ENCODE measurements around the gene SPATA1. TPM values are rescaled to one million over a fixed set of nuclear protein-coding genes. Genes with fewer than 3 reads are reported as not detected.

SPATA1 gene, protein sequence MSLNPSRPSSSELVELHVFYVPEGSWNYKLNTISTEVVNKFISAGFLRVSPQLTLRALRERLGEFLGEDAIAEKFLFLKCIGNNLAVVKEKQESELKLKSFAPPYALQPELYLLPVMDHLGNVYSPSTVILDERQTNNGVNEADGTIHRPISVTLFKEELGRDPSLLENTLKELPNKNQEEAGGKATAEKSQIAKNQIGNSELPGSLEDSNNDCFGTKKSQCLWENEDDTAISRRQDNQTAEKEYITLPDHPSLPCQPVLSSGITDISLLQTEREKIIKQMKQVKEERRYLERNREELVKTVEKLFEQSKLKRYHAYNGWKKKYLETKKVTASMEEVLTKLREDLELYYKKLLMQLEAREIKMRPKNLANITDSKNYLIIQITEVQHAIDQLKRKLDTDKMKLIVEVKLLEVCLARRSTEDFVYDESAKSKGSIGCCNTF
- total RNA-seq (under 1 TPM; 0.36 to 0.83 (median 0.62) TPM), polyA plus RNA-seq (under 1 TPM in 1 of 3 donors, not detected in 2; 0.44 TPM)

GRCh38 chr1:84506002-84506728 lies at the start of gene SPATA1, which contains the start of gene GNG5:
Gene SPATA1 (plus strand): TSS chr1:84506386. CDS start chr1:84516360, 9,974 bp downstream.
Gene GNG5 (minus strand): TSS chr1:84506581. CDS start chr1:84506091, 490 bp downstream.
- peaks cover 0 to 50% (median 34%) of the 10 kb centered on the region in 4 donors for H3K4me1 ChIP-seq
- no peaks in the 10 kb centered on the region for H3K27me3 ChIP-seq
- H3K9me3 ChIP-seq = no peaks in the 10 kb centered on the region
- peak within 1 kb of the TSS; percentile 92 to 97 (median 96) for H3K27ac ChIP-seq
- DNase-seq = peak; percentile 99
- intact Hi-C loops (cut with DNase I) = loop anchor here (2.0 kb wide), 3 partner anchors 35 to 185 kb away; partner anchors contain the start of genes CTBS and SSX2IP
- H3K4me3 ChIP-seq = peak within 1 kb of the TSS; percentile 71 to 79 (median 78)
- no peak for TF ChIP-seq EP300 (IDR thresholded peaks at IDR 0.05)
- peak; percentile 83 to 92 (median 91) for TF ChIP-seq POLR2AphosphoS5 (IDR thresholded peaks at IDR 0.05)
- TF ChIP-seq, protein P1, sequence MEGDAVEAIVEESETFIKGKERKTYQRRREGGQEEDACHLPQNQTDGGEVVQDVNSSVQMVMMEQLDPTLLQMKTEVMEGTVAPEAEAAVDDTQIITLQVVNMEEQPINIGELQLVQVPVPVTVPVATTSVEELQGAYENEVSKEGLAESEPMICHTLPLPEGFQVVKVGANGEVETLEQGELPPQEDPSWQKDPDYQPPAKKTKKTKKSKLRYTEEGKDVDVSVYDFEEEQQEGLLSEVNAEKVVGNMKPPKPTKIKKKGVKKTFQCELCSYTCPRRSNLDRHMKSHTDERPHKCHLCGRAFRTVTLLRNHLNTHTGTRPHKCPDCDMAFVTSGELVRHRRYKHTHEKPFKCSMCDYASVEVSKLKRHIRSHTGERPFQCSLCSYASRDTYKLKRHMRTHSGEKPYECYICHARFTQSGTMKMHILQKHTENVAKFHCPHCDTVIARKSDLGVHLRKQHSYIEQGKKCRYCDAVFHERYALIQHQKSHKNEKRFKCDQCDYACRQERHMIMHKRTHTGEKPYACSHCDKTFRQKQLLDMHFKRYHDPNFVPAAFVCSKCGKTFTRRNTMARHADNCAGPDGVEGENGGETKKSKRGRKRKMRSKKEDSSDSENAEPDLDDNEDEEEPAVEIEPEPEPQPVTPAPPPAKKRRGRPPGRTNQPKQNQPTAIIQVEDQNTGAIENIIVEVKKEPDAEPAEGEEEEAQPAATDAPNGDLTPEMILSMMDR (IDR thresholded peaks at IDR 0.05) = no peak
- TF ChIP-seq POLR2A (IDR thresholded peaks at IDR 0.05) = peak; percentile 76 to 80
- WGBS, 2 donors = 0 to 1% methylated on average over 60 of the region's 60 CpGs
- H3K36me3 ChIP-seq = peaks cover 0 to 6% (median 0%) of the 10 kb centered on the region in 4 donors

- 78 to 80% methylated on average over 1 of the region's 1 CpG for WGBS, 2 donors
- TF ChIP-seq POLR2A (IDR thresholded peaks at IDR 0.05) (no peak), POLR2AphosphoS5 (IDR thresholded peaks at IDR 0.05) (no peak), EP300 (IDR thresholded peaks at IDR 0.05) (no peak)
- TF ChIP-seq, protein P1 (IDR thresholded peaks at IDR 0.05) = no peak
- no peaks in the 10 kb centered on the region for H3K9me3 ChIP-seq
- no peak overlapping the region for H3K4me3 ChIP-seq
- intact Hi-C loops (cut with DNase I) = no loop called here
- no peak overlapping the region for H3K27ac ChIP-seq
- DNase-seq = no peak
- H3K27me3 ChIP-seq = no peaks in the 10 kb centered on the region
- no peaks in the 10 kb centered on the region for H3K4me1 ChIP-seq
- no peaks in the 10 kb centered on the region for H3K36me3 ChIP-seq
These were observed 44.1 kb upstream of the SPATA1 start for GRCh38 chr1:84462118-84462517.

GRCh38 chr1:84467298-84467697 lies 38.9 kb upstream of the SPATA1 start:
- TF ChIP-seq EP300 (IDR thresholded peaks at IDR 0.05) = no peak
- no peak for TF ChIP-seq POLR2A (IDR thresholded peaks at IDR 0.05)
- no peak for TF ChIP-seq POLR2AphosphoS5 (IDR thresholded peaks at IDR 0.05)
- TF ChIP-seq, protein P1 (IDR thresholded peaks at IDR 0.05) = no peak
- Histone ChIP-seq H3K27ac (no peak overlapping the region), H3K36me3 (no peaks in the 10 kb centered on the region), H3K27me3 (peaks cover 0 to 11% (median 0%) of the 10 kb centered on the region in 3 donors), H3K4me3 (no peak overlapping the region), H3K4me1 (no peaks in the 10 kb centered on the region), H3K9me3 (no peaks in the 10 kb centered on the region)
- intact Hi-C loops (cut with DNase I) = no loop called here
- no peak for DNase-seq

GRCh38 chr1:84476225-84476624 lies 30.0 kb upstream of the SPATA1 start:
- no peak for TF ChIP-seq POLR2A (IDR thresholded peaks at IDR 0.05)
- no peak for TF ChIP-seq EP300 (IDR thresholded peaks at IDR 0.05)
- TF ChIP-seq, protein P1 (IDR thresholded peaks at IDR 0.05) = no peak
- no peak for TF ChIP-seq POLR2AphosphoS5 (IDR thresholded peaks at IDR 0.05)
- Histone ChIP-seq H3K4me1 (peaks cover 0 to 21% (median 15%) of the 10 kb centered on the region in 4 donors), H3K9me3 (no peaks in the 10 kb centered on the region), H3K27ac (no peak overlapping the region), H3K4me3 (no peak overlapping the region), H3K27me3 (peaks cover 0 to 43% (median 7%) of the 10 kb centered on the region in 3 donors), H3K36me3 (no peaks in the 10 kb centered on the region)
- DNase-seq = no peak
- intact Hi-C loops (cut with DNase I) = loop anchor here (10.0 kb wide), 1 partner anchor 279 kb away; no protein-coding TSS in a partner anchor
- WGBS, 2 donors = 75 to 86% methylated on average over 1 of the region's 1 CpG

Measured in sigmoid colon (tissue), 7 donors.